T47D (cell line): Measurements from ENCODE around the gene SLC50A1.

Experiments
- DNase-seq, 2 experiments: peaks; one replicate each; pipeline versions ENCODE4 v3.0.0 to v3.0.0-alpha.2; 2011 to 2012; ENCODE audit warnings: low read depth in 1 of 2, low spot score in 1 of 2
- JUND ChIP-seq: IDR thresholded peaks from 2 replicates; pipeline ENCODE4 v1.6.1; 2012; ENCODE audit warnings: low read depth
- in situ Hi-C: cut with HindIII; loops from 2 replicates; pipeline ENCODE4 v1.10.0; 2016; ENCODE audit warnings: low sequenced_read_pairs, low pct_unique_long_range_greater_than_20kb

Gene SLC50A1

DNA sequence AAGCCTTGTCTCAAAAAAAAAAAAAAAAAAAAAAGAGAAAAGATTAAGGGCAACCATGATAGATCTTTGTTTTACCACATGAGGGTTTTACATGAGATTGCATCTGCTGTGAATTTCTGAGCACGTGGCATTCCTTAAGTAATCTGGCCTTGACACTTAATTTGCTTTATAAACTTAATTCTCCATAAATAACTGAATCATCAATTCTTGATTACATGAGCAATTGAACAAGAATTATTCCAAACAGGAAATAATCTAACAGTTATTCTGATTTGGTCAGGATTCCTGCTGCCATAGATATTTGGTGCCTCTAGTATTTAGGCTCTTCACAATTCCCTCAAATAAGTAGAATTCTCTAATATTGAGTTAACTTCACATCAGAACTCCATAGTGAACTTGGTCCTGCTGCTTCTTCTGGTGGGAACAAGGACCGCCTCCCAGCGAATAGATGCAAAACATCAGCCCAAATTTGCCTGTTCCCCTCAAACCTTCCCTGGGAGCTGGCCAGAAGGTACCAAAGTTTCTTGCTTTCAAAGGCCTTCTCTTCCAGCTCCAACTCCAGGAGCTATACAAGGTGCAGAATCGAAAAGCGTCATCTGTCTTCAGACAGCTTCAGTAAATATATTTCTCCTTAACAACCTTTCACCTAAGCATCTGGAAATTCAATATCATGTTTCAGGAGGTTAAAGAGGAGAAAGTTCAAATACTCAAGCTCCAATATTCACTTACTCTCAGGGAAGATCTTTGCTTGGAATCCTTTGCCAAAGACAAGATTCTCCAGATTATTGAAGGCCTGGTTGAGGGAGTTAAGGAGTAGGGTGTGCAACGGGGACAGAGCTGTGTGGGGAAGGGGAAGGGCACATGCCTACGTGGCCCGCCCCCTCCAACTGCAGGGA is 36.4 kb downstream of the SLC50A1 start:
- no peak for DNase-seq
- TF ChIP-seq JUND: no peak
- in situ Hi-C loops: no loop called here

DNA sequence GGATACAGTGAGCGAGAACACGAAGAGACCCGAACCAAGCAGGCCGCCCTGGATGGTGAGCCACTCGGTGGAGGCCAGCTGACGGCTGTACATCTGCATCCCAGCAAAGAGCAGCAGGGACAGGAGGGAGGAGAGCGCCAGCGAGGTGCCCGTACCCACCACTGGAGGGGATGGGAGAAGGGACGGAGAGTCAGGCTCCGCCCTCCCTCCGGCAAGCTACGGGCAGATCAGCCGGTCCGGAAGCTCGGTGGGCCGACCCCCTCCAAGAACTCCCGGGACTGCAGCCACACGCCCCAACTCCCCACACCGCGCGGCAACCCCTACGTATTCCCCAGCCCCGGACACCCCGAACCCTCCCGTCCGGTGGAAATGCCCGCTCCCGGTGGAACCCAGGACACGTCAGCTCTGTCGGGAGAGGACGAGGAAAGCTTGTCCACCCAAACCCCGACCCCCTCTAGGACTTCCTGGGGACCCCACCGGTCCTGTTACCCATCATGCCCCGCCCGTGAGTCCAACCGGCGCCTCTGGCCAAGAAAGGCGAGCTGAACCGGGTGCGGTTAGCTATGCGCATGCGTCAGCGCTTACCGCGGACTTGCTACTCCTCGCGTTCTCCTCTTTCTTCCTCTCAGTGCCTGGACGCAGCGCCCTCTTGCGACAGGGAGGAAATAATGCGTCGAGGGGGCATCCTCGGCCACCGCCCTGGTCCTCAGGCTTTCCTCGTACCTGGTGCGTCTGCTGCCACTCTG is 37.3 kb downstream of the SLC50A1 start, which contains the start of gene KRTCAP2:
KRTCAP2 (minus strand) TSS at position 573 of the 746 bp plus-strand sequence; CDS start at position 493, 80 bp downstream.
- peak; percentile 98 to 99 for DNase-seq
- in situ Hi-C loops: no loop called here

DNA sequence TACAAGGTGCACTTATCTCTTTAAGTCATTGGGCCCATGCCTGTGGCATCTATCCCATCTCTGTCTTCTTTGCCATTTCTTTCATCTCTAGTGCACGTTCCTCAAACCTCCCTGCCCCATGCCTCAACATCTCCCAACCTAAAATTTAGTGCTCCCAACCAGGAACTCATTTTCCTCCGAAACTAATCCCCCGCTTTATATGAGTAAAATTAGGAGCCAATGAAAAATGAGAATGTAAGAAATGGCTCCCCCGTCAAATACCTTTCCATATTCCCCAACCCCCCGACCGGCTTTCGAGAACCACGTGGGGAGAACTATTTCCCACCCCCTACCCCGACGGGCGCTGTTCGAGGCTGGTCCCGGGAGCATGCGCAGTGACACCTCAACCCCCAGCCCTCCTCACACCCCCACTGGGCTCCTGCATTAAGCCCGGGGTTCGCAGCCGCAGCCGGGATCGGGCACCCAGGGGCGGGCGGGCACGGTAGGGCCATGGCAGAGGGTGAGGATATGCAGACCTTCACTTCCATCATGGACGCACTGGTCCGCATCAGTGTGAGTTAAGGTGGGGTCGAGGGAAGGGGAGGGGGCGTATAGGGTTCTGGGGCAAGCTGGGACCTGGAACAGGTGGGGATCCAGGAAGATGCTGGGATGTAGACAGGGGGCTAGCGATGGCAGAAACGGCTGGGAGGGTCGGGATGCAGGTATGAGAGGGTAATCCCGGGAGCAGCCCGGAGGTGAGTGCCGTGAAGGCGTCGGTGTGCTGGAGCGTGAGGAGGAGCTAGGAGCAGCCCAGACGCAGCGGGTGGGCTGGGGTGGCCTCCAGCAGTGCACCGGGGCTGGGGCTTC is 38.0 kb downstream of the SLC50A1 start, which contains the start of gene TRIM46:
TRIM46 (plus strand) TSS at position 372 of the 846 bp plus-strand sequence; CDS start at position 490, 118 bp downstream.
- no peak for TF ChIP-seq JUND
- peak; percentile 80 to 86 for DNase-seq
- in situ Hi-C loops: no loop called here

More for the DNA sequence above, 37.3 kb downstream of the SLC50A1 start, which contains the start of gene KRTCAP2:
- TF ChIP-seq JUND: no peak

DNA sequence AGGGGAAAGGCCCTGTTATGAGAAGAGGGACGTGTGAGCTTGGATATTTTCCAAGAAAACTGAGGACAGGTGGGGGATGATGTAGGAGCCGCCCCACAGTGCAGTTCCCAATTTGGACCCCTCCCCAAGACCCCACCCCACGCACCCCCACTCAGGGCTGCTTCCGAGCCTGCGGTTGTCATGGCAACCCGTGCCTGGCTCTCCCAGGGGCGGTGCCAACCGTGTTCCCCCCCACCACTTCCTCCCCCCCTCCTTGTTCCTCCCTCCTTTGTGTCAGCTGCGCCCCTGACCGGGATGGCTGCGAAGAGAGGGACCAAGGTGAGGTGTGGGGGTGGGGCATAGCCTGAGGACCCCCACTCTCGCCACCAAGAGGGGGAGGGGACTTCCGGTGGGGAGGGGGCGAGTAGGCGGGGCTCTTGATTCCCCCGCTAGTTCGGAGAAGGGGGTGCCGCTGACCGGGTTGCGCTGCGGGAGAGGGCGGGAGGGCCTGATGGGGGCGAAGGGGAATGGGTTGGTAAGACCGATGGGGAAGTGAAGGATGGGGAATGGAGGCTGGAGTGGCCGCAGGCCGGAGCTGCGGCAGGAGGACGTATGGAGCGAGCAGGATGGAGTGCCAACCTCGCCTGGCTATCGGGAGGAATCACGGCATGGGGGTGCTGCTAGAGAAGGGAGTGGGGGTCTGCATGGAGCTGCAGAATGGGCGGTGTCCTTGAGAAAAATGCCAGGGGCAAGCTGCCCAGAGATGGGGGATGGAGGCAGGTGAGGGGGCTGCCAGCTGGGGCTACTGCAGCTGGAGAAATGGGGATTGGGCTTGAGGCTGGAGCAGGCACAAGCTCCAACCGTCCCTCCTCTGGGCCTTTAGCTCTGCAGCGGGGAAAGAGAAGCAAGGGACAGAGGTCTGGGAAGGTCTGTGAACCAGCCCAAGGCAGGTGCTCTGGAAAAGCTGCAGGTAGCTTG is 39.0 kb downstream of the SLC50A1 start:
- peak in 1 of 2 experiments; percentile 36 for DNase-seq
- no peak for TF ChIP-seq JUND
- in situ Hi-C loops: no loop called here

DNA sequence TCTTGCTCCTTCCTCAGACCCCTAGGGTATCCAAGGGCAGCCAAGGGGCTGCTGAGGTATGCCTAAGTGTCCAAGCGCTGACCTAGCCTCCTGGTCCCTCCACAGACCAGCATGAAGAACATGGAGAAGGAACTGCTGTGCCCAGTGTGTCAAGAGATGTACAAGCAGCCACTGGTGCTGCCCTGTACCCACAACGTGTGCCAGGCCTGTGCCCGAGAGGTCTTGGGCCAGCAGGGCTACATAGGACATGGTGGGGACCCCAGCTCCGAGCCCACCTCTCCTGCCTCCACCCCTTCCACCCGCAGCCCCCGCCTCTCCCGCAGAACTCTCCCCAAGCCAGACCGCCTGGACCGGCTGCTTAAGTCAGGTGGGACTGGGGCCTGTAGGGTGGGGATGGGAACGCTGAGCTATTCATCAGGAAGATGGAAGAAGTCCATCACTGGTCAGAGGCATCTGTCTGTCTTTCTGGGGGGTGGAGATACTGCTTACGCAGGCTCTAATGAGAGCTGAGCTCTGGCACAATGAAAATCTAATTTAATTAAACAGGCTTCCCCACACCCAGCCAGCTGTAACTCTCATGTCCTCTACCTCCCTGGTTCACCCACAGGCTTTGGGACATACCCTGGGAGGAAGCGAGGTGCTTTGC is 39.8 kb downstream of the SLC50A1 start:
- DNase-seq: no peak
- in situ Hi-C loops: no loop called here
- no peak for TF ChIP-seq JUND

DNA sequence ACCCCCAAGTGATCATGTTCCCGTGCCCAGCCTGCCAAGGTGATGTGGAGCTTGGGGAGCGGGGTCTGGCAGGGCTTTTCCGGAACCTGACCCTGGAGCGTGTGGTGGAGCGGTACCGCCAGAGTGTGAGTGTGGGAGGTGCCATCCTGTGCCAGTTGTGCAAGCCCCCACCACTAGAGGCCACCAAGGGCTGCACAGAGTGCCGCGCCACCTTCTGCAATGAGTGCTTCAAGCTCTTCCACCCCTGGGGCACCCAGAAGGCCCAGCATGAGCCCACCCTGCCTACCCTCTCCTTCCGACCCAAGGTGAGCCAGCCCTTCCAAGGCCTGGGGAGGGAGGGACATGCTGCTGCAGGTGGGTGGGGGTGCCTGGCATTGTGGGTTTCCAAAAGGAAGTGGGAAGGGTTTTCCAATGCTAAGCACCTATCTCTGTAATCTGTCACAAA is 40.3 kb downstream of the SLC50A1 start:
- peak in 1 of 2 experiments; percentile 72 for DNase-seq
- in situ Hi-C loops: no loop called here

DNA sequence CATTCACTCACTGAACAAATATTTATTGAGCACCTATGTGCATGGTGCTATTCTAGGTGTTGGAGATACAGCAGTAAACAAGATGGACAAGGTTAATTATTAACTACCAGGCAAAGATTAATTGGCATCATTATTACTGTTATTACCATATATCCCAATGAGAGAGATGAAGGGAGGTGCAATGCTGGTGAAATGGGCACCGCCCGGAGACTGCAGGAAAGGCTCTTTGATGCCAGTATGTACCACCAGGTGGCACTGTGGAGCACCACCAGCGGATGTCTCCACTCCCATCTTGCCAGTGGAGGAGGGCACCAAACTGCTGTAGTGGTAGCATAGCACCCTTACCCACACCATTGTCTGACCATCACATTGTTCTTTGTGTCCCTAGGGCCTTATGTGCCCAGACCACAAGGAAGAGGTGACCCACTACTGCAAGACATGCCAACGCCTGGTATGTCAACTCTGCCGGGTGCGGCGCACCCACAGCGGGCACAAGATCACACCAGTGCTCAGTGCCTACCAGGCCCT is 41.0 kb downstream of the SLC50A1 start:
- no peak for TF ChIP-seq JUND
- peak; percentile 91 to 96 for DNase-seq
- in situ Hi-C loops: no loop called here

More for the DNA sequence above, 40.3 kb downstream of the SLC50A1 start:
- TF ChIP-seq JUND: no peak

DNA sequence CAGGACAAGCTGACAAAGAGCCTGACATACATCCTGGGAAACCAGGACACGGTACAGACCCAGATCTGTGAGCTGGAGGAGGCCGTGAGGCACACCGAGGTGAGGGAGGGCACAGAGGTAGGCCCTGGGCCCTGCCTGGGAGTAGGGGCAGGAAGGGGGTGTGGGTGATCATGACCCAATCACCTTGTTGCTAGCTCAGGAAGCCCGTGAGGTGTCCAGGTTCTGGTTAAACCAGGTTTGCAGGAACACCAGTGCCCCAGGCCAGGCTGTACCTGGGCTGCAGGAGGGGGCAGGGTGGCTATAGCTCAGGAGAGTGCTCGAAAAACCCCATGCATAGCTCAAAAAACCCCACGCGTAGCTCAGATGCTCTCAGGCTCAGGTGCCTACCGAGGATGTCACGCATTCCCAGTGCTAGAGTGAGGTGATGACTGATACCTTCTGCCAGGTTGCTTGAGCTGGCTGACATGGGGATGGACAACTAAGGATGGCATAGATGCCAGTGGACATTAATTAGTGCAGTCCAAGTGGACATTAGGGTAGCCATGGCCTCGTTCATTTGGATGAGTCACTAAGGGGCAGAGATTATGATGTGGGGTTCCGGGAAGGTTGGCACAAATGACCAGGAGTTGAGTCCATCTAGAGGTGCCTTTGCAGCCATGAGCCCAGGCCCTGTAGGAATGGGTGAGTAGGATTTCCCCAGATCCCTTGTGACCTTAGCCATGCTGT is 41.7 kb downstream of the SLC50A1 start:
- in situ Hi-C loops: no loop called here
- TF ChIP-seq JUND: no peak; the same call in 1 of the 2 replicates
- peak; percentile 95 for DNase-seq

DNA sequence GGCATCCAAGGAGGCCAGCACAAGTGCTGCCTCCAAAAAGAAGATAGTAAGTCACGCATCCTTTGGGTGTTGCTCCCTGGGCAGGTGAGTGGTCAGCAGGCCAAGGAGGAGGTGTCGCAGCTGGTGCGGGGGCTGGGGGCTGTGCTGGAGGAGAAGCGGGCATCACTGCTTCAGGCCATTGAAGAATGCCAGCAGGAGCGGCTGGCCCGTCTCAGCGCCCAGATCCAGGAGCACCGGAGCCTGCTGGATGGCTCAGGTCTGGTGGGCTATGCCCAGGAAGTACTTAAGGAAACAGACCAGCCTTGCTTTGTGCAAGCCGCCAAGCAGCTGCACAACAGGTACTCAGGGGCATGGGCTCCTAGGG is 42.2 kb downstream of the SLC50A1 start:
- in situ Hi-C loops: no loop called here

More for the DNA sequence above, 42.2 kb downstream of the SLC50A1 start:
- no peak for DNase-seq
- TF ChIP-seq JUND: no peak
